Endothelial cell of hepatic sinusoid (primary cell): ENCODE measurements around the gene DSCAM.

Experiments
- in situ Hi-C: cut with HindIII; loops from 2 replicates; pipeline ENCODE4 v1.10.0; 2017; ENCODE audit warnings: low sequenced_read_pairs

The DSCAM gene

GRCh38 chr21:40562242-40563002, 284.5 kb downstream of the DSCAM start:
- in situ Hi-C loops = no loop called here

GRCh38 chr21:40556442-40556968, 290.5 kb downstream of the DSCAM start:
- in situ Hi-C loops = no loop called here

- in situ Hi-C loops = no loop called here
Measured at GRCh38 chr21:40555021-40555528, 291.9 kb downstream of the DSCAM start.

- in situ Hi-C loops = no loop called here
Measured at GRCh38 chr21:40553781-40554180, 293.2 kb downstream of the DSCAM start.

GRCh38 chr21:40547906-40548513, 298.9 kb downstream of the DSCAM start:
- in situ Hi-C loops = no loop called here

- in situ Hi-C loops = no loop called here
Measured at GRCh38 chr21:40546647-40547046, 300.3 kb downstream of the DSCAM start.

- in situ Hi-C loops = loop anchor here (5.0 kb wide), 1 partner anchor 53 kb away; no protein-coding TSS in a partner anchor
Measured at GRCh38 chr21:40540216-40540615, 306.7 kb downstream of the DSCAM start.

- in situ Hi-C loops = no loop called here
Measured at GRCh38 chr21:40534886-40535285, 312.1 kb downstream of the DSCAM start.

- in situ Hi-C loops = no loop called here
Measured at GRCh38 chr21:40531431-40532110, 315.4 kb downstream of the DSCAM start.

GRCh38 chr21:40531016-40531415, 315.9 kb downstream of the DSCAM start:
- in situ Hi-C loops = no loop called here

- in situ Hi-C loops = no loop called here
Measured at GRCh38 chr21:40517646-40518045, 329.3 kb downstream of the DSCAM start.

GRCh38 chr21:40516335-40516734, 330.6 kb downstream of the DSCAM start:
- in situ Hi-C loops = no loop called here

GRCh38 chr21:40512590-40512989, 334.4 kb downstream of the DSCAM start:
- in situ Hi-C loops = no loop called here

GRCh38 chr21:40507978-40508377, 339.0 kb downstream of the DSCAM start:
- in situ Hi-C loops = no loop called here

- in situ Hi-C loops = no loop called here
Measured at GRCh38 chr21:40505681-40506080, 341.3 kb downstream of the DSCAM start.

GRCh38 chr21:40505244-40505643, 341.7 kb downstream of the DSCAM start:
- in situ Hi-C loops = no loop called here

- in situ Hi-C loops = no loop called here
Measured at GRCh38 chr21:40504825-40505224, 342.1 kb downstream of the DSCAM start.

GRCh38 chr21:40496116-40496515, 350.8 kb downstream of the DSCAM start:
- in situ Hi-C loops = no loop called here

- in situ Hi-C loops = no loop called here
Measured at GRCh38 chr21:40490408-40490807, 356.6 kb downstream of the DSCAM start.

- in situ Hi-C loops = loop anchor here (5.0 kb wide), 2 partner anchors 53 to 102 kb away; no protein-coding TSS in a partner anchor
Measured at GRCh38 chr21:40489001-40489400, 358.0 kb downstream of the DSCAM start.

GRCh38 chr21:40481764-40482163, 365.2 kb downstream of the DSCAM start:
- in situ Hi-C loops = no loop called here
